PC-3 (cell line): ENCODE data around the gene TRAPPC3L.

Source experiments
- CTCF ChIP-seq: fragments of 300-600 bp; sonication (generic); conservative IDR thresholded peaks from 2 replicates; pipeline ENCODE4 v1.5.1; 2017; ENCODE audit warnings: antibody characterized with exemption, low read depth, mild to moderate bottlenecking, low read length
- EZH2 ChIP-seq: fragments of 300-600 bp; sonication (generic); IDR thresholded peaks from one replicate; pipeline ENCODE4 v1.6.1; 2017; ENCODE audit warnings: antibody characterized with exemption, mild to moderate bottlenecking, low read length; ENCODE audit not compliant: unreplicated experiment
- EZH2phosphoT487 ChIP-seq: fragments of 300-600 bp; sonication (generic); IDR thresholded peaks from 2 replicates; pipeline ENCODE4 v1.6.1; 2018; ENCODE audit warnings: mild to moderate bottlenecking, antibody characterized with exemption, low read length, borderline replicate concordance

- TF ChIP-seq EZH2 (no peak), CTCF (no peak), EZH2phosphoT487 (no peak)
Observed at GRCh38 chr6:116513224-116513875, 32.1 kb downstream of the TRAPPC3L start.
